Stimulated activated CD4-positive, alpha-beta T cell treated with anti-CD3 and anti-CD28 coated beads, Interleukin-2, amount 100 ng/mL, for 48 hours (primary cell): ENCODE measurements around the gene SYT7.
"Not testable (repeated sequence)": the region's sequence is repeated elsewhere in the genome, so short reads cannot be mapped to it uniquely, and the experiment has no call there.

Experiments used
- DNase-seq, 2 donors: peaks; one replicate each; pipeline ENCODE4 v3.0.0-alpha.2; 2020

The SYT7 gene, protein sequence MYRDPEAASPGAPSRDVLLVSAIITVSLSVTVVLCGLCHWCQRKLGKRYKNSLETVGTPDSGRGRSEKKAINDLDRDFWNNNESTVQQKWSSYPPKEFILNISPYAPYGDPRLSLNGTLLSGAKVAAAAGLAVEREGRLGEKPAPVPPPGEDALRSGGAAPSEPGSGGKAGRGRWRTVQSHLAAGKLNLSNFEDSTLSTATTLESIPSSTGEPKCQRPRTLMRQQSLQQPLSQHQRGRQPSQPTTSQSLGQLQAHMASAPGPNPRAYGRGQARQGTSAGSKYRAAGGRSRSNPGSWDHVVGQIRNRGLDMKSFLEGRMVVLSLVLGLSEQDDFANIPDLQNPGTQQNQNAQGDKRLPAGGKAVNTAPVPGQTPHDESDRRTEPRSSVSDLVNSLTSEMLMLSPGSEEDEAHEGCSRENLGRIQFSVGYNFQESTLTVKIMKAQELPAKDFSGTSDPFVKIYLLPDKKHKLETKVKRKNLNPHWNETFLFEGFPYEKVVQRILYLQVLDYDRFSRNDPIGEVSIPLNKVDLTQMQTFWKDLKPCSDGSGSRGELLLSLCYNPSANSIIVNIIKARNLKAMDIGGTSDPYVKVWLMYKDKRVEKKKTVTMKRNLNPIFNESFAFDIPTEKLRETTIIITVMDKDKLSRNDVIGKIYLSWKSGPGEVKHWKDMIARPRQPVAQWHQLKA

DNA sequence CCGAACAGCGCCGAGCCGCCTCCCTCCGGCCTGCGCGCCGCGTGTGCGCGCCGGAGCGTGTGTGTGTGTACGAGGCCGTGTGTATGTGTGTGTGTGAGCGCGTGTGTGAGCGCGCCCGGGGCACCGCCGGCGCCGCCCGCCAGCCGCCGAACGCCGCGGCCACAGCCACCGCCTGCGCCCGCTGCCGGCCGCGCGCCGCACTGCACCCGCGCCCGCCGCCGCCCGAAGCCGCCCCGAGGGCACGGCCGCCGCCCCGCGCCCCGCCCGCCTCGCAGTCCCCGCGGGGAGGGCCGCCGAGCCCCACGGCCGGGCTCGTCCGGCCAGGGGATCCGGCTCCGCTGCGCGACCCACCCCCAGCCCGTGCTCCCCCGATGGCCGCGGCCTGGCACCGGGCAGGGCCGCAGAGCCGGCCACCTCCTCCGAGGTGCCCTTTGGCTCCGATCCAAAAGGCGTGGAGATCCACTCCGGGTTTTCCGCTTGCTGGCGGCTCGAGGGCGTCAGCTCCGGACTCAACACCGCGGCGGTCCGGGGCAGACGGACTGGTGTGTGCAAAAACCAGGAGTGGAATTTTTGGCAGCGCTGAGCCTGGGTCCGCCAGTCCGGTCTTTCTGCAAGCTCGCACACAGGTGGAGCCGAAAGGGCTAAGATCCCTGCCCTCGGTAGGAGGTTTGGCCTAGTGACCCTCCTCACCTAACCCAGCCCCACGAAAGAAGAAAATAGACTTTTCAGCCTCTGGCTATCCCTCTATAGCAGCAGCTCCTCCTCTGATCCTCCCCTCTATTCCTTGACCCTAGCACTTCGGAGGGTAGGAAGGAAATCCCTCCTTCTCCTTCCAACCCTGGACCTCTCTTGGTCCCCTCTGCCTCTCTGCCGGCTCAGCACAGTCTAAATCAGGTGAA is at the start of gene SYT7:
Gene SYT7, minus strand, starts transcription at position 47 of the 899 bp plus-strand sequence. CDS start 256 bp downstream, outside the sequence.
- DNase-seq: peak; percentile 99

DNA sequence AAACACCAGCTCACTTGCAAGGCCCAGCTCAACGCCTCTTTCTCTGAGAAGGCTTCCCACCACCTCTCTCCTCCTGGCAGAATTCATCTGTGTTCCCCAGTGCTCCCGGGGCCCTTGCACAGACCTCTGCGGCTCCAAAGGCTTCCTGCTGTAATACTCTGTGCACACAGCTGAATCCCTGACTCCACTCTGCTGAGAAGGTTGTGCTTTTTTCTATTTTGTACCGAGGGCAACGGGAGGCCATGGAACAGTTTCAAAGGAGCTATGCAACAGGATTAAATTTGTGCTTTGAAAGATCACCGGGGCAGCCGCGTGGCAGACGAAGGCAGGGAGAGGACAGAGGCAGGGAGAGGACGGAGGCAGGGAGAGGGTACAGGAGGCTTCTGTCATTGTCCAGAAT is 49.2 kb upstream of the SYT7 start:
- no peak for DNase-seq

DNA sequence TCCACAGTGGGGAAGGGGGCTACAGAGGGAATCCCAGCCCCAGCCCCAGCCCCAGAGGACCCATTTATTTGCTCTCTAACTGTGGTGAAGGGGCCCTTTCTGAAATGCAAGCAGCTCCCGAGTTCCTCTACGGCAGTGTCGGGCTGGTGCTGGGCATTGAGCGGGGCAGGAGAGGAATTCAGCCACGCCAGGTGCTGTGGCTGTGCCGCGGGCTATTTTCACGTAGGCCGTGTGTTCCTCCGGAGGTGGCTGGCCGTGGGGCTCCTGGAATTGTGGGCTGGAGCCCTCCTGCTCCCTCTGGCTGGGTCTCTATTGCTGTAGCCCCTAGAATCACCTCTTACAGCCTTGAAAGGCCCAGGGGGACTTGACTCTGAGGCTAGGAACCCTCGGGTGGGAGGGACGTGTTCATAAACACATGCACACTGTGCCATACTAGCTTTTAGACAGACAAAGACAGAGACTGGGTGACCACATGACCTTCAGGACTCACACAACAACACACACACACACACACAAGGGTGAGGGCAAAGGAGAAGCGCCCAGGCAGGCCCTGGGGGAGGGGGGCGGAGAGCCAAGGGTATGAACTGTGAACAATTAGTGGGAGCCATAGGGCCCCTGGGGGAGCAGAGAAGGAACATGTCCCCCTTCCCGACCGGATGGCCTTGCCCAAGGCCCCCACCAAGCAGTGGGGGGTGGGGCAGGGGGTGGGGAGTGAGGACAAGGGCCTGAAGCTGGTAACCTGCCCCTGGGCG is 48.4 kb upstream of the SYT7 start:
- no peak for DNase-seq

DNA sequence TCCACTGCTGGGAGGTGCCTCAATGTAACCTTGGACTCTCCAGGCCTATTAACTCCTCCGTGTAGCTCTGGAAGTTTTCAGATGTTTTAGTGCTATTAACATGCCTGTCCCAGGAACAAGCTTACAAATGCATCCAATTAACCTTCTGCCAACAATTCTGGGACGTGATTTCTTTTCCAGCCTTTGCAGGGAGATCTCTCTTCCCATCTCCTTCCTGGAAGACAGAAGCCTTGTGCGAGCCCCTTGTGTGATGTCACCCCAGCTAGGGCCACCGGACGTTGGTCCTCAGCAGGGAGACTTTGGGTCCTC is 47.7 kb upstream of the SYT7 start:
- no peak for DNase-seq

DNA sequence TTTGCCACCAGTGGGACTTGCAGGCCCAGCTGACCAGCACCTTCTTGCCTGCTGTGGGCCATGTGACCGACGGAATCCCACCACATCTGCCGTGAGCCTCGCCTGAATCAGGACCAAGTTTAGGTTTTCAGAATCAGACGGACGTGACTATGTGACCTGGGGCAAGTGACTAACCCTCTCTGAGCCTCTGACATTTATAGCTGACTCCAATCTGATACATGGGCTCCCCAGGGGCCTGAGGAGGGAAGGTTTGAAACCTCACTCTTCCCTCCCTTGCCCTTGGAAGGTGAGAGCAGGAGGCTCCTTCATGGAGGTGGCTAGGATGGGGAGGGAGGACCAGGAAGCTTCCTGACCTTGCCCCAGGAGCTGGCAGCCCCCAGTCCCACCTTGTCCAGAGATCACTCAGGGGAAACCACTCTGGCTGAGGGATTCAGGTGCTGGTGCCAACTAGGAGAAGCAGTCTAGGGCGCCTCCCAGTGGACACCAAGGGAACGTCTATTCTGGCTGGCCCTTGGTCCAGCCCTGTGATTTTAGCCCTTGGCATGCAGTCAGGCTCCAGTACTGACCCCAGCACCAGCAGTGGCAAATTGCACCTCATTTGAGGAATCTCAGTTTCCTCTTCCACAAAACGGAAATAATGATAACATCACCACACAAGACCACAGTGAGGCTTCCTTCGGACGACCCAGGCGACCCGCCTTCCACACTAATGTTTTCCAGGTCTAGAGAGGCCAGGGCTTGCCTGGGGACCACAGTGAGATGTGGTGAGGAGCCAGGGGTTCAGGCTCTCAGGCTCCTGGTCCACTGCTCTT is 47.2 kb upstream of the SYT7 start:
- DNase-seq: peak; percentile 45 to 49

DNA sequence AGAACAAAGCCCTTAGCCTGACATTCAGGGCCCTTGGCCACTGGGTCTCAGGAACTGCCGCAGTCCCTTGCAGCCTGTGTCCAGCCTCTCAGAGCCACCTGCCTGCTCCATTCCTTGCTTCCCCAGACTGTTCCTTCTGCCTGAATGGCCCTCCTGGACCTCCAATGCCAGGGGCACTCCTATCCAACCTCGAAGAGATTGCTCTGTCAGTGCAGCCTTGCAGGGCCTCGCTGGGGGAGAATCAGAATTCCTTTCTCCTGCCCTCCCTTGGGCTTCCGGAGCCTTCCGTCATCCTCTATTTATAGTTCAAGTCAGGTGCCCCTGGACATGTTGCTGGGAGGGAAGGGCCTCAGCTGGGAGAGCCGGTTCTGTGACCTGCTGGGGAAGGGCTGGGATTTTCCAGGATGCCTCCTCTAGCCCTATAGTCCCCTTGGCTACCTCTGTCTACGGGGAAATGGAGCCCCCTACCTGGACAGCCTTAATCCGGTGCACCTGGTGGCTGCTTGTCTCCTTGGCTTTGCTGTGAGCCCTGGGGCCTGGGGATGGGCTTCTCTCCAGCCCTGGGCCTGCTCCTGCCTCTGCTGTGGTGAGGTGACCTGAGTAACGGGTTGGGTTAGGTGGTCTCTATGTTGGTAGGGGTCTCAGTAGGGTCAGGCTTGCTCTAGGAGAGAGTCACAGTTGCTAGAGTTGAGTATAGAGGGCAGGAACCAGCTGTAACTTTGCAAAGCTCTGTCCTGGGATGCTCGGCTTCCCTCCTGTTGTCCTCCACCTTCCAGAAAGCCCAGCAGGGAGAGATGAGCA is 45.9 kb upstream of the SYT7 start:
- no peak for DNase-seq

DNA sequence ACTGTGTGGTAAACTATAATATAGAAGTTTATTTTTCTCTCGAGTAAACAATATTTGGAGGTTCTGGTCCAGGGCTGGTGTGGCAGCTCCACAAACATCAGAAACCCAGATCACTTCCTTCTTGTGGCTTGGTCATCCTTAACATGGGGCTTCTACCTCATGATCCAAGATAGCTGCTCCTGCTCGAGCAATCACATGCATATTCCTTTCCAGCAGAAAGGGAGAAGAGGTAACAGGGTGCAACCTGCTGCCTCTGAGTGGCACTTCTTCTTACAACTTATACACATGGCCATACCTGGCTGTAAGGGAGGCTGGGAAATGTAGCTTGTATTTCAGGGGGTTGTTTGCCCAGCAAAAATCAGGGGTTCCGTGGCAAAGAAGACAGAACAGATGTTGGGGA is 44.6 kb upstream of the SYT7 start:
- DNase-seq: no peak

DNA sequence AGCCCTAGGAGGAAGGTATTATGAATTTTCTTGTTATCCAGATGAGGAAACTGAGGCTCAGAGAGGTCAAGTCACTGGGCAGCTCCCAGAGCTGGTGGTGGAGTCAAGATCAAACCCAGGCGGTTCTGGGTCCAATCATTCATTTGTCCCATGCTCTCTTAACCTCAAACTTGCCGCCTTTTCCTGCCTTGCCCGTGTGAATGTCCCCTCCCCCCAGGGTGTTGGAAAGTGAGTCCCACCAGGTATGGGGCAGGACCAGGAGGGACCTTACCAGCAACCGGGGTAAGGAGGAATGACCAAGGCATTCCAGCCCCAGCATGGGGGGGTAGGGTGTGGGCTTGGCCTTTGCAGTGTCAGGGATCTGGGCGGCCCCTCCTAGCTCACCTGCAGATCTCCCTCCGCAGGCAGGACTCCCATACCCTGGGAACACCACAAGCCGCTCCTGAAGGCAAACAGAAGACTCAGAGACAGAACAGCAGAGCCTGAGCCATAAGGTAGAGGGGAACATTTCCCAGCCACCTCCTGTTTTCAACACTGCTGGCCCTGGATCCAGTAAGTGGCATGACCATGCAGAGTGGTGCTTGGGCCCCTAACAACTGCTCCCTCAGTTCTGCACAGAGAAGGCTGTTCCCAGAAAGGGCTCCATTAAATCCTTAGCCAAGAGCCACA is 41.2 kb upstream of the SYT7 start:
- DNase-seq: no peak

DNA sequence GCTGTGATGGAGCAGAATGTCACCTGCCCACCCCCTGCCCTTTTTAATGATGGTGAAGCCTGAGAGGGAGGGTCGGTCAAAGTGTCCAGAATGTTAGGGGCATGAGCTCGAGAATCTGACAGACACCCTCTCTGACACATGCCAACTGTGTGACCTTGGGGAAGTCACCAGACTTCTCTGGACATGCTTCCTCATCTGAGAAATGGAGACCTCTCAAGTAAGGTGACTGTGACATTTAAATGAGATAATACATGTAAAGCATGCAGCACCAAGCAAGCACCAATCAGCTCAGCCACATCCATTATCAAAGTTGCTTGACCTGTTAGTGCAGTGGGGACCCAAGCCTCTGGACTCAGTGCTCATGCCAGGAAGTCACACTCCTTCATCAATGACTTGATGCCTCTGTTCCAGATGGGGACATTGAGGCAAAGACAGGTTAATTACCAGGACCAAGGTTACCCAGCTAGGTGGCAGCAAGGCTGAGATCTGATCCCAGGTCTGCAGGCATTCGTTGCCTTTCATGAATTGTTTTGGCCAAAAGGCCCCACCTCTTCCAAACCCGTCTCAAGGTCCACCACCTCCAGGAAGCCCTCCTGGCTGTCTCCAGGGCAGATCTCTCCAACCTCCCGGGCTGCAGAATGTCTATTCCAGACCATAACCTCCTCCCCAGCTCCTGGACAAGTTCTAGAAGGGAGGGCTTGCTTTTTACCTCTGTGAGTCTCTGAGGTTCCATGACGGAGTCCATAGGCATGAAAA is 38.8 kb upstream of the SYT7 start:
- no peak for DNase-seq

DNA sequence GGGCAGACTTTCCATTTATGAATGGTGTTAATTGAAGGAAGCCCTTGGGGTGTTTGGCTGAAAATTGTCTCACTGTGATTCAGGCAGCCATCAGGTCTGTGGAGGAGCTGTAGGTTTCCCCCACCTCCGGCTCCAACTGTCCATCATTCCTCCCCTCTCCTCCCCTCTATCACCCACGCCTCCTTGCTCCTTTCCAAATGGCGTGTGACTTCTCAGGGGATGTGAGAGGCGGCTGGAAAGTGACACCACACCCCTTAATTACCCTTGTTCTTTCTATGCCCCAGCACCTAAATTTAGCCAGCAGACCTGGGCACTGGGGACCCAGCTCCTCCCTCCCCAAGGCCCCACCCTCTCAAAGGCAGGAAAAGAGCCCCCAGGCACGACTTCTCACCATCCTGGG is 38.1 kb upstream of the SYT7 start:
- no peak for DNase-seq

DNA sequence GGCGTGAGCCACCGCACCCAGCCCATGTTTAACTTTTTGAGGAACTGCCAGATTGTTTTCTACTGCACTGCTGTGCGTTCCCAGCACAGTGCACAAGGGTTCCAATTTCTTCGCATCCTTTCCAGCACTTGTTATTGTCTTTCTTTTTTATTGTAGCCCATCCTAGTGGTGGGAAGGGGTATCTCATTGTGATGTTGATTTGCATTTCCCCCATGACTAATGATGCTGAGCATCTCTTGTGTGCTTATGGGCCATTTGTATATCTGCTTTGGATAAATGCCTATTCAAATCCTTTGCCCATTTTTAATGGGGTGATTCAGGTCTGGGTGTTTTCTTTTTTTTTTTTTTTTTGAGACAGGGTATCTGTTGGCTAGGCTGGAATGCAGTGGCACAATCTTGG is 36.6 kb upstream of the SYT7 start:
- DNase-seq: no peak

DNA sequence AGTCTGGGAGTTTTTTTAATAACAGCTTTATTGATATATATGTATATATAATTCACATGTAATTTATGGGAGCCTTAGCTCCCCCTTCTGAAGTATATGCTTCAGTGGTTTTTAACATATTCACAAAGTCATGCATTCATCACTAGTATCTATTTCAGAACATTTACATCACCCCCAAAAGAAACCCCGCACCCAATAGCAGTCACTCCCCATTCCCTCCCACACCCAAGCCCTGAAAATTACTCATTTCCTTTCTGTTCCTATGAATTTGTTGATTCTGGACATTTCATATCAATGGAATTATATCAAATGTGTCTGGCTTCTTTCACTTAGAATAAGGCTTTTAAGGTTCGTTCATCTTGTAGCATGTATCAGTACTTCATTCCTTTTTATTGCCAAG is 35.6 kb upstream of the SYT7 start:
- DNase-seq: no peak

DNA sequence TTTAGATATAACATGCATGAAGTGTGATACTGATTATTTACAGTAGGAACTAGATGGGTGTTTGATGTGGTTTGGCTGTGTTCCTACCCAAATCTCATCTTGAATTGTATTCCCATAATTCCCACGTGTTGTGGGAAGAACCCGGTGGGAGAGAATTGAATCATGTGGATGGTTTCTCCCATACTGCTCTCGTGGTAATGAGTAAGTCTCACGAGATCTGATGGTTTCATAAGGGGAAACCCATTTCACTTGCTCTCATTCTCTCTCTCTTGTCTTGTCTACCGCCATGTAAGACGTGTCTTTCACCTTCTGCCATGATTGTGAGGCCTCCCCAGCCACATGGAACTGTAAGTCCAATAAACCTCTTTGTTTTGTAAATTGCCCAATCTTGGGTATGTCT is 33.9 kb upstream of the SYT7 start:
- DNase-seq: not testable (repeated sequence)

DNA sequence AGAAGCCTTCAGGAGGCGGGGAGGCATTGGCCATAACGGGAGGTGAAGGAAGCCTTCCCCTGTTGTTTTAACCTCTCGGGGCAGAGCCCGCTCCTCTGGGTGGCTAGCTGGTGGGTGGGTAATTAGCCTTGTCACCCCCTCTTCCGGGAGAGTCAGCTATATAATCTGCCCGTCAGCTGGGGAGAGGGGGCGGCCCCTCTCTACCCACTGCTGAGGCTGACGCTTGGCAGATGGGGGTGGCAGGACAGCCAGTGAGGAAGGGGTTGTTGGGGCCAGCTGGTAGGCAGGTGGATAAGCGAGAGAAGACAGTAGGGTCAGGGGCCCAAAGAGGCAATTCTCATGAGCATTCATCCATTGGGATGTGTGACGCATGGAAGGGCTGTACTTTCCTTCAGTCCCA is 33.0 kb upstream of the SYT7 start:
- DNase-seq: no peak

DNA sequence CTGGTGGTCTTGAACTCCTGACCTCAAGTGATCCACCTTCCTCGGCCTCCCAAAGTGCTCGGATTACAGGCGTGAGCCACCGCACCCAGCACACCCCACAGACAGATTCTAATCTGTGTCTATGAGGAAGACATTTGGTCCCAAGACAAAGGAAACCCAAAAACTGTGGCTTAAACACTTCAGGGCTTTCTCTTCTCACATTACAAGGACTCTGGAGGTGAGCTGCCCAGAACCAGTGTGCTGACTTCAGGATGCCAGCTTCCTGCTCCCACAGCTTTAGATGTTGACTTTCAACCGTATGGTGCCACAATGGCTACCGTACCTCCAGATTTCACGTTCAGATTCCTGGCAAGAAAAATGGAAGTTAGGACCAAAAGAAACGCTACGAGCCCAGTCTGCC is 32.2 kb upstream of the SYT7 start:
- DNase-seq: no peak

DNA sequence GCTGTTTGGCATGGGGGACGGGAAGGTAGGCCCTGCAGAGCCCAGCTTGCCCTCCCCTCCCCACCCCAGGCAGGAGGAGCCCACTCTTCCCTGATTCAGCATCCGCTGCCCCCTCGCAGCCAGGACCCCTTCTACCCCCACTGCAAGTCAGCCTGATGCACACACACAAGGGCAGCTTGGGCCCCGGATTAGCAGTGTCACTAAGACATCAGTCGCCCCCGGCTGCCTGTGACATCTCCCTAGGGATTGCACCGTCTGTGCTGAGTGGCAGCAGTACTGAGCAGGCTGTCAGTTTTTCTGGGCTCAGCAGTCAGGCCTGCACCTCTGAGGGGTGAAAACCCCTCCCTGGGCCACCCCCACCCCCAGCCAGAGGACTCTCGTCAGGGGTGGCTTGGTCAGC is 30.4 kb upstream of the SYT7 start:
- no peak for DNase-seq

DNA sequence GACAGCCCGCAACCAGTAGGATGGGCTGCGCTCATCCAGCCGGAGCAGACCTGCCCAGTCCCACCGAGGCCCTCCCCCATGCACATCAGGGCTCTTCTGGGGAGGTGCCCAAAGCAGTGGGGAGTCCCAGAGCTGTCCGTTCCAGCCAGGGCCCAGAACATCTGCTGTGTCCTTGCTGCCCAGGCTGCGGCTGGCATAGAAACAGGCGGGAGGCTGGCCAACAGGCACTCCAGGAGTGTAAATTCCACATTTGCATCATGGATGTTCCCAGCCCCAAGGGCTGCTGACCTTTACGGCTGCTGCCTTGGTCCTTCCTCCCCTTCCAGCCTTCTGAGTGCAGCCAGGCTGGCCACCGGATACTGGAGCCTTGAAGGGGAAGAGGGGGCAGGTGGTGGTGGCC is 30.0 kb upstream of the SYT7 start:
- DNase-seq: no peak

DNA sequence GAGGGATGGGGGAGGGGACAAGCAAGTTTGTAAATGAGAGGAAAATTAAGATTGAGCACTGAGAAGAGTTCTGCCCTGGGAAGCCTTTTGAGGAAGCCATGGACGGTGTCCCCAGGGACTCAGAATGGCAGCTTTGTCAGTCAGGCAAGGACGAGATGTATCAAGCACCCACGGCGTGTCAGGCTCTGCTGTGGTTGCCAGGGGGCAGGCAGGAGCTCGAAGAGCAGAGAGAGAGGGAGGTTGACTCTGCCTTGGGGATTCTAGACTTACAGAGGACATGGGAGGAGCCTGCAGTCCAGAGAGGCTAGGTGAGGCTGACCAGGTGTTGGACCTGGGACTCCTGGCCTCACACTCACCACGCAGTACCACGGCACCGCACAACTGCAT is 29.1 kb upstream of the SYT7 start:
- no peak for DNase-seq

DNA sequence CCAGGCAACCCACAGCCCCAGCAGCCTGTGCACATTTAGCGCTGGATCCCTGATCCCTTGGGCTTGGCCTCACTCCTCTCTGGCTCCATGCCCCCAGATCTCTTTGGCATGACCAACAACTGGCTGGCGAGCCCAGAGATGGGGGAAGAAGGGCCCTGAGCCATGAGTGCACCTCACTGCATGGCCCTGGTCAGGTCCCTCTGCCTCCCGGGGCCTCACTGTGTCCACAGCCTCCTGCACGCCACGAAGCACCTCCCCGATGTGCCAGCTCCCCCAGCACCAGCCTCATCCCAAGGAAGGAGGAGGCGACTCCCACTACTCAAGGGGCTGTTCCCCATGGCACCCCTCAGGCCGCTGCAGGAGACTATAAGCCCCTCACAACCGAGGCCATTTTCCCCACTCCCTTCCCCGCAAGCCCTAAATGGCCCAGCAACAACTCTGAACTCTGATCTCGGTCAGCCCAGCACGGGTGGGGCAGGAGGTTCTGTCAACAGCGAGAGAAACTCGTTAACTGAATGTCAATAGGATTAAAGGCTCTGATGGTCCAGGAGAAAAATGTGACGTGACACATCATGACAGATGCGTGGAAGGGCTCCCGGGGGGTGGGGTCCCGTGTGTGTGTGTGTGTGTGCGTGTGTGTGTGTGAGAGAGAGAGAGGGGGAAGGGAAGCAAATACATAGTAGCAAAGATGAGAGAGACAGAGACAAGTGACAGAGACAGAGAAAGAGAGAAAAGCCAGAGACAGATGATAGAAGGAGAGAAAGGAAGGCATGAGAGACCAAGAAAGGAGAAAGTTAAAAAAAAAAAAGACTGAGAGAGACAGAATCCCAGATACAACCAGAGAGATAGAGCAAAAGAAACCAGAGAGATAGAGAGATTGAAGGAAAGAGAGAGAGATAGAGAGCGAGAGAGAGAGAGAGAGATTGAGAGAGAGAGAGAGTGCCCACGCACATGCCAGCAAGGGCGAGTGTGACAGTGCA is 28.4 kb upstream of the SYT7 start:
- no peak for DNase-seq
